Activated effector memory CD4-positive, alpha-beta T cell treated with anti-CD3 and anti-CD28 coated beads, Interleukin-2, amount 50 U/mL, for 16 hours (primary cell): ENCODE data around the gene SH3BP1.
"Not testable (repeated sequence)": the region's sequence is repeated elsewhere in the genome, so short reads cannot be mapped to it uniquely, and the experiment has no call there.

ENCODE experiments used
- DNase-seq: peaks from one replicate; pipeline ENCODE4 v3.0.0-alpha.2; 2020

SH3BP1 gene

GRCh38 chr22:37635157-37635556 lies 4.3 kb upstream of the SH3BP1 start:
- no peak for DNase-seq

- no peak for DNase-seq
Observed at GRCh38 chr22:37636186-37636948, 3.1 kb upstream of the SH3BP1 start.

DNA sequence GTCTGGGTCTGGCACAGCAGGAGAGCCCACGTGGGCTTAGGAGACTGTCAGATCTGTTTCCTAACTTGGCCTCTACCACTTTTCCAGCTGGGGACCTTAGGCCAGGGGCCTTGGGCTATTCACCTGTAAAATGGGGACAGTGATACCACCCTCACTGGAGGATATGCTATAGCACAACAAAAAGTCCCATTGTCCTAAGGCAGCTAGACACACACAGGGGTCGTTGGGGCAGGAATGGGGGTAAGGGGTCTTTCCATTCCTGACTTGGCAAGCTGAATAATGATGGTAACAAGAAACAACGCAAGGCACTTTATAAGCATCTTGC lies 2.6 kb upstream of the SH3BP1 start:
- DNase-seq: no peak

DNA sequence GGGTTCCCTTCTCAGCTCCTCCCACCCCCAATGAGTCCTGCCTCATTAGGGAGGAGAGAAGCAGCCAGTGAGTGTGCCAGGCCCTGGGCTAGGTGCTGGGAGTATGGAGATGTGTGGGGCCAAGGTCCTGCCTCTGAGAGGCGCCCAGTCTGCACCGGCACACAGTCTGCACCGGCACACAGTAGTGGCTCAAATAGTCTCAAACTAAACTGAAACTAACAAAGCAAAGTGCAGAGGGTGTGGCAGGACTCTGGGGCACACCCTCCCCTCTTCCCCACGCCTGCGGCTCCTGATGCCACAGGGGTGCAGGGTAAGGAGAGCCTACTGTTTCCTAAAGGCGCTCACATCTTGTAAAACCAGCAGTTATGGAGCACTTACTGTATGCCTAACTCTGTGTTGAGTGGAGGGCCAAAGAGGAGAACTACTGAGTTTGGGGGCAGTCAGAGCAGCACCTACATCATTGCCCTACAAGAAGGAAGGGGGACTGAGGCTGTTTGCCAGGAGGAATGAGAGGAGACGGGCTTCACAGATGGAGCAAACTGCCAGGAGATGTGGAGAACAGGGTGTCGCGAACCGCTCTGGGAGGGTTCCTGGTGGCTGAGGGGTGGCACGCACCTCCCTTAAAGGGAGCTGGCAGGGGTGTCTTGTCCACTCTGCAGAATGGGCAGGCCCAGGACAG lies 939 bp upstream of the SH3BP1 start:
- peak; percentile 78 for DNase-seq

GRCh38 chr22:37639771-37640590 lies 512 bp downstream of the SH3BP1 start:
- DNase-seq: peak; percentile 76

GRCh38 chr22:37640591-37641560 lies 1.4 kb downstream of the SH3BP1 start:
- peak; percentile 69 for DNase-seq

DNA sequence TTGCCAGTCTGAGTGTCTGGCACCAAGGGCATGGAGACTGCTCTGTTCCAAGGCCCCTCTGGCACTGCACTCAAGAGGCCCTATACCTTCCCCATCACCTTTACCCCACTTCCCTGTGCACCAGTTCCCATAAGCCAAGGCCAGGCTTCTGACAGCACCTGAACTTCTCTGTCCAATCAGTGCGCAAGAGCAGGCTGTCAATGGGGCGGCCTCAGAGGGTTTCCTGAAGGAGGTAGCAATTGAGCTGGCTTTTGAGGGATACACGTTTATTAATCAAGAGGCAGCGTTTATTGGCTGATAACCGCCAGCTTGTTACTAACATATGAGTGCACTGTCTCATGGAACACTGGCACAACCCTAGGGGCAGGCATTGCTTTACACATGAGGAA lies 2.1 kb downstream of the SH3BP1 start:
- no peak for DNase-seq

- DNase-seq: peak; percentile 95
Observed at GRCh38 chr22:37643225-37643847, 3.9 kb downstream of the SH3BP1 start.

DNA sequence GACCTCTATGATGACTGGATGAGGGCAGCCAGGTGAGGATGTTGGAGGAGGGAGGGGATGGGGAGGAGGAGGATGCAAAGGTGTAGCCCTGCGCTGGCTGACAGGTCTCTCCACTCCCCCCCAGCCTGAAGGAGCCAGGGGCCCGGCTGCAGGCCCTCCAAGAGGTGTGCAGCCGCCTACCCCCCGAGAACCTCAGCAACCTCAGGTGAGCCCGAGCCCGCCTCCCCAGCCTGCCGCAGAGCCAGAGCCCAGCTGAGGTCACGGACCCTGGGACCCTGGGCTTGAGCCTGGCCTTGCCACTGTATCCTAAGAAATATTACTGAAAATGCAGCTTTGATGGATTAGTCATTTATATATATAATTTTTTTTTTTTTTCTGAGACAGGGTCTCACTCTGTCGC lies 7.8 kb downstream of the SH3BP1 start:
- DNase-seq: no peak

- DNase-seq: no peak
Observed at GRCh38 chr22:37647928-37648327, 8.5 kb downstream of the SH3BP1 start.

- DNase-seq: no peak
Observed at GRCh38 chr22:37650463-37651136, 11.1 kb downstream of the SH3BP1 start.

DNA sequence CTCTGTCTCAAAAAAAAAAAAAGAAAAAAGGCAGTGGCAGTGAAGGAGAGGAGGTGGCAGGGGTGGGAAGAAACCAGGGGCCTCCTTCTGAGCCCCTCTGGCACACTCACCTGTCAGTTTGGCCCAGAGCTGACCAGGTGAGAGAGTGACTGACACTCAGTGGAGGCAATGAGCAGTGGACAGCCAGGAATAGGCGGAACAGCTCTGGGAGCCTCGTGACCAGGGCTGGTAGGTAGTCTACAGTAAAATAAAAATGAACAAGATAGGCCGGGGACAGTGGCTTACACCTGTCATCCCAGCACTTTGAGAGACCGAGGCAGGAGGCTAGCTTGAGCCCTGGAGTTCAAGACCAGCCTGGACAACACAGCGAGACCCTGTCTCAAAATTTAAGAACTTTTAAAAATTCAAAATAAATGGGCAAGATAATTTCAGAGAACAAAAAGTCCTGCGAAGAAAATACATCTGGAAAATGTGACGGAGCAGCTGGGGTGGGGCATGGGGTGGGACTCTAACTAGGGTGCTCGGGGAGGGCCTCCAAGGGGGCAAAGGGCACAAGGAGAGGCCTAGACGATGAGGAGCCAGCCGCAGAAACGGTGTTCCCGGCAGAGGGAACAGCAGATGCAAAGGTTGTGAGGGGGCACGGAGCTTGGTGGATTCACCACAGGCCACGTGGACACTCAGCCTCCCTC lies 15.2 kb downstream of the SH3BP1 start:
- DNase-seq: no peak

GRCh38 chr22:37655252-37655563 lies 15.7 kb downstream of the SH3BP1 start:
- DNase-seq: no peak

- DNase-seq: not testable (repeated sequence)
Observed at GRCh38 chr22:37656583-37656982, 17.1 kb downstream of the SH3BP1 start.

DNA sequence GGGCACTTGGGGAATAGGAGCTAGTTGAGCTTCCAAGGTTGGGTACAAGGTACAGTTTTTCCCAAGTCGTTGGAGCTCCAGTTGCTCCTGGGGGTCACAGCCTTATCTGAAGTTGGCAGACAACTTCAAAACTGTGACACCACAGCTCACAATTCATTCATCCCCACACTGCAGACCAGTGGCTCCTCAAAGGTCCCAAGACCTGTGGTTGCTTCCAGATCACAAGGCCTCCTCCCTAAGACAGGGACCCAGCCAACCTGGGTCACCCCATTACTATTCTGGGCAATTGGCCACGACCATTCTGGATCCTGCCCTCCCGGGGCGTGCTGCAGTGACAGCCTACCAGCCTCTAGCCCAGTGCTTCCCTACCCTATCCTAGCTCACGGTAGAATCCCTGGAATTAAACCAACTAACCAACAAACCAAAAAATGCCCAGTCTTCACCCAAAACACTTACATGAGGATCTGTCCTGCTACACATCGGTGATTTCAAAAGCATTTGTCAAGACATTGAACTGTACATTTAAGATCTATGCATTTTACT lies 18.2 kb downstream of the SH3BP1 start:
- DNase-seq: no peak

DNA sequence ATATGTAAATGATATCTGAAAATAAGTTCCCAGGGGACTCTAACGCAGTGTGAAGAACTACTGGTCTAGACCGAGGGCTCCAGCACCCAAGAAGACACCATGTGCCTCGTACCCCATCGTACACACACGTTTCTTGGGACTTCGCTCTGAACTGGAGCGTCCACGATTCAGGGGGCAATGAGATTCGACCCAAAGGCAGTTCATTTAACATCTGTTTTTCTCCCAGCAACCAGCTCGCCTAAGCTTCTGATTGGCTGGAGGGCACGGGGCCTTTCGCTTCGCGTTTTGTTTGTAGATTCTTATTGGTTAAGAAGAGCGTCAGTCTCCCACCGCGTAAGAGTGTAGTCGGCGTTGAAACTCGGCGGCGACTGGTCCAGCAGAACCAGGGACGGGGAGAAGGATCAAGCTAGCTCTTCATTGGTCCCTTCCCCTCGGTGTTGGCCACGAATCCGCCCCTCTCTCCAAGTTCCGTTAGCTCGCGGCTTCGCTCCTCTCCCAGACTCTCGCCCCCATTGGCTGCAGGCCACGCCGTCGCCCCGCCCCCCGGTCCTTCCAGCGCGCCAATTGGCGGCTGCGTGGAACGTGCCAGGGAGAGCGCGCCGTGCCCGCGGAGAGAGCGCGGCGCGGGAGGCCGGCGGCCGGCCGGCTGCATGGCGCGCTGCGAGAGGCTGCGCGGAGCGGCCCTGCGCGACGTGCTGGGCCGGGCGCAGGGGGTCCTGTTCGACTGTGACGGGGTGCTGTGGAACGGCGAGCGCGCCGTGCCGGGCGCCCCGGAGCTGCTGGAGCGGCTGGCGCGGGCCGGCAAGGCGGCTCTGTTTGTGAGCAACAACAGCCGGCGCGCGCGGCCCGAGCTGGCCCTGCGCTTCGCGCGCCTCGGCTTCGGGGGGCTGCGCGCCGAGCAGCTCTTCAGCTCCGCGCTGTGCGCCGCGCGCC lies 18.9 kb downstream of the SH3BP1 start, which contains the start of gene PDXP:
Gene PDXP (plus strand): TSS at position 591 of the 933 bp plus-strand sequence. CDS start 60 bp downstream, at position 651.
- DNase-seq: peak; percentile 99

DNA sequence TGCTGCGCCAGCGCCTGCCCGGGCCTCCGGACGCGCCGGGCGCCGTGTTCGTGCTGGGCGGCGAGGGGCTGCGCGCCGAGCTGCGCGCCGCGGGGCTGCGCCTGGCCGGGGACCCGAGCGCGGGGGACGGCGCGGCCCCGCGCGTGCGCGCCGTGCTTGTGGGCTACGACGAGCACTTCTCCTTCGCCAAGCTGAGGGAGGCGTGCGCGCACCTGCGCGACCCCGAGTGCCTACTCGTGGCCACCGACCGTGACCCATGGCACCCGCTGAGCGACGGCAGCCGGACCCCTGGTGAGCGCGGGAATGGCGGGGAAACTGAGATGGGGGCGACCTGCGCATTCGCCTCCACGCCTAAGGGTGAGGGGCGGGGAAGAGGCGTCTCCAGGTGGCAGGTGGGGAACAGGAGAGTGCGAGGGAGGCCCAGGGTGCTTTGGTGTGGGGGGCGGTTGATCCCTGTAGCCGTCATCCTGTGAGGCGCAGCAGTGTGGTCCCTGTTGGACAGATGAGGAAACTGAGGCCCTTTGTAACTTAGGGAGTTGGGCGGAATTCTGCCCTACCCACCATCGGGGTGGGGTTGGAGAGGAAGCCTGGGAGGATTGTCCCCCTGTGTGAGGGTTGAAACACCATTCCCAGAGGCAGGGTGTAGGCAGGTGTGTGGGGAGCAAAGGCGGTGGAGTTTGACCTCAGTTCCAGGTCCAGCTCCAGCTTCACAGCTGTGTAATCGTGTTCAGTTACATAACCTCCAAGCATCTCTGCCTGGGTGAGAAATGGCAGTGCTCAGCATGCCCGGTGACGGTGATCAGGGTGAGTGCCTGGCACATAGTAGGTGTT lies 19.8 kb downstream of the SH3BP1 start:
- DNase-seq: peak; percentile 75

DNA sequence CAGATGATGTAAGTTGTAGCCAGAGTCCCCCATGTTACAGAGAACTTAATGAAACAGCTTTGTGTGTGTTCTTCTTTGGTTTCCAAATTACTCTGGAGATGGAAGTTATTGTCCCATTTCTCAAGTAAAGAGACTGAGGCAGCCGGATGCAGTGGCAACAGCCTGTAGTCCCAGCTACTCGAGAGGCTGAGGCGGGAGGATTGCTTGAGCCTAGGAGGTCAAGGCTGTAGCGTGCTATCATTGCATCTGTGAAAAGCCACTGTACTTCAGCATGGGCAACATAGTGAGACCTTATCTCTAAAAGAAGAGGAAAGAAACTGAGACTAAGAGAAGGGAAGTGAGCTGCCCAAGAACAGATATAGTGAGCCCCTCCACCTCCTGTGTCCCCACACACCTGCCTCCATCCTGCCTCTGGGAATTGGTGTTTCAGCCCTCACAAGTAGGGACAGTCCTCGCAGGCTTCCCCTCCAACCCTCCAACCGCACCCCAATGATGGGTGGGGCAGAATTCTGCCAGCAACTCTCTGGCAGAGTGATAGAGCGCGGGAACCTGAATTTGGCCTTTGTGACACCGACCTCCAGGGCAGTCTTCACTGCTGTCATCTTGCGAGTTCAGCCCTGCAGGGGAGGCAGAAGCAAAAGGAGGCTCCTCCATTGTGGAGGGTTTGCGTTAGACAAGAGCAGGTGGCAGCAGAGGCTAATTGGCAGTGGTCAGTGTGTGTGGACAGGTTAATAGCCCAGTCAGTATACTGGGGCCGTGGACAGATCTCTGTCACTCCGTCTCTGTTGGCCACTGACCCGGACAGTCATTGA lies 20.6 kb downstream of the SH3BP1 start:
- no peak for DNase-seq
